ENCODE measurements around the gene POLR3E. TPM values are rescaled to one million over a fixed set of nuclear protein-coding genes. Genes with fewer than 3 reads are reported as not detected.

POLR3E gene
- total RNA-seq, 1 experiment from 2014 or later: 103 TPM

- DNase-seq: no peak
- H3K36me3 Mint-ChIP-seq (ENCODE audit: insufficient read depth in 1 of 3, low read depth in 3 of 3): peaks cover 25 to 41% (median 39%) of the 10 kb centered on the region in 3 experiments
- H3K4me3 Mint-ChIP-seq: no peak overlapping the region
- no peak overlapping the region for H2BK5ac ChIP-seq (ENCODE audit: insufficient read length, low read length)
- no peaks in the 10 kb centered on the region for H3K27me3 ChIP-seq (ENCODE audit: insufficient read depth, low read length)
- H3K9me3 Mint-ChIP-seq: no peaks in the 10 kb centered on the region
- no peak overlapping the region for H4K91ac ChIP-seq (ENCODE audit: insufficient read length, low read depth, low read length)
- no peak overlapping the region for H3K27ac ChIP-seq (ENCODE audit: insufficient read length, low read depth, low read length)
- no peak overlapping the region for H2BK15ac ChIP-seq (ENCODE audit: low read depth, low read length)
- no peak overlapping the region for H3K4me2 ChIP-seq (ENCODE audit: insufficient read depth, insufficient read length, low read length)
- no peak overlapping the region for H3K56ac ChIP-seq (ENCODE audit: insufficient read length, low read depth, low read length)
- H2AFZ ChIP-seq (ENCODE audit: low read length): no peak overlapping the region
- TF ChIP-seq CTCF (conservative IDR thresholded peaks at IDR 0.05): no peak
- H4K20me1 ChIP-seq (ENCODE audit: control insufficient read depth, insufficient read depth, insufficient read length): no peaks in the 10 kb centered on the region
- peaks cover 5 to 12% of the 10 kb centered on the region in 2 experiments; a peak in 3 of 4 replicates for H3K4me1 Mint-ChIP-seq
- H3K23ac ChIP-seq (ENCODE audit: insufficient read length, low read depth, low read length): no peak overlapping the region
- no peak overlapping the region for H2BK20ac ChIP-seq (ENCODE audit: low read depth, low read length, poor library complexity, severe bottlenecking)
- H3K9me3 ChIP-seq (ENCODE audit: control insufficient read depth, low read depth, low read length): no peaks in the 10 kb centered on the region
- no peaks in the 10 kb centered on the region for H3K27me3 Mint-ChIP-seq (ENCODE audit: low read depth)
- no peak overlapping the region for H4K5ac ChIP-seq (ENCODE audit: insufficient read length, low read depth, low read length)
- no peak overlapping the region for H2BK120ac ChIP-seq (ENCODE audit: low read depth, low read length, poor library complexity, severe bottlenecking)
- H3T11ph ChIP-seq (ENCODE audit: low read length): no peak overlapping the region
- H3K79me2 ChIP-seq (ENCODE audit: insufficient read depth, low read length): no peaks in the 10 kb centered on the region
- no peak overlapping the region for H2BK12ac ChIP-seq (ENCODE audit: insufficient read length, low read depth, low read length)
- H3K4me1 ChIP-seq (ENCODE audit: insufficient read depth, low read length): no peaks in the 10 kb centered on the region; the same call in 1 of the 2 replicates
- H3K79me1 ChIP-seq (ENCODE audit: insufficient read depth, low read depth, low read length, poor library complexity, severe bottlenecking): no peaks in the 10 kb centered on the region
- H3K27ac Mint-ChIP-seq: no peak overlapping the region
- no peak overlapping the region for H2AK5ac ChIP-seq (ENCODE audit: insufficient read length, low read length)
- H3K14ac ChIP-seq (ENCODE audit: insufficient read depth, low read length): no peak overlapping the region
- no peak overlapping the region for H3K9ac ChIP-seq (ENCODE audit: extremely low read depth, insufficient read length, low read length)
- no peak overlapping the region for H4K8ac ChIP-seq (replicated peaks; ENCODE audit: insufficient read length, low read depth, low read length)
- H3K4ac ChIP-seq (ENCODE audit: low read depth, low read length): no peak overlapping the region
- no peaks in the 10 kb centered on the region for H3K23me2 ChIP-seq (ENCODE audit: insufficient read length, low read depth, low read length, poor library complexity, severe bottlenecking)
- no peak overlapping the region for H3K18ac ChIP-seq (ENCODE audit: insufficient read length, low read depth, low read length)
Observed at GRCh38 chr16:22359679-22360078, 62.5 kb downstream of the POLR3E start.
